ENCODE measurements around the gene MAP1LC3B2.
"Not testable (repeated sequence)": the region's sequence is repeated elsewhere in the genome, so short reads cannot be mapped to it uniquely, and the experiment has no call there.

The MAP1LC3B2 gene

GRCh38 chr12:116556964-116557698, 2.0 kb upstream of the MAP1LC3B2 start:
- no peak for DNase-seq (ENCODE audit: low read depth in 4 of 4, low spot score in 1 of 4)

- DNase-seq (ENCODE audit: low read depth in 4 of 4, low spot score in 1 of 4) = no peak
Observed at GRCh38 chr12:116558280-116559161, 660 bp upstream of the MAP1LC3B2 start.

- no peak for DNase-seq (ENCODE audit: low read depth in 4 of 4, low spot score in 1 of 4)
Observed at GRCh38 chr12:116561181-116561821, 2.1 kb downstream of the MAP1LC3B2 start.

GRCh38 chr12:116562090-116562489, 2.9 kb downstream of the MAP1LC3B2 start:
- no peak for DNase-seq (ENCODE audit: low read depth in 4 of 4, low spot score in 1 of 4)

- DNase-seq (ENCODE audit: low read depth in 4 of 4, low spot score in 1 of 4) = no peak
Observed at GRCh38 chr12:116563262-116563661, 4.1 kb downstream of the MAP1LC3B2 start.

- no peak for DNase-seq (ENCODE audit: low read depth in 4 of 4, low spot score in 1 of 4)
Observed at GRCh38 chr12:116564080-116564479, 4.9 kb downstream of the MAP1LC3B2 start.

- not testable (repeated sequence) for DNase-seq (ENCODE audit: low read depth in 4 of 4, low spot score in 1 of 4)
Observed at GRCh38 chr12:116565221-116565620, 6.0 kb downstream of the MAP1LC3B2 start.

- DNase-seq (ENCODE audit: low read depth in 4 of 4, low spot score in 1 of 4) = no peak
Observed at GRCh38 chr12:116565963-116566362, 6.8 kb downstream of the MAP1LC3B2 start.

GRCh38 chr12:116568203-116568602, 9.0 kb downstream of the MAP1LC3B2 start:
- DNase-seq (ENCODE audit: low read depth in 4 of 4, low spot score in 1 of 4) = no peak

GRCh38 chr12:116571089-116571488, 11.9 kb downstream of the MAP1LC3B2 start:
- DNase-seq (ENCODE audit: low read depth in 4 of 4, low spot score in 1 of 4) = no peak

GRCh38 chr12:116573776-116574175, 14.6 kb downstream of the MAP1LC3B2 start:
- no peak for DNase-seq (ENCODE audit: low read depth in 4 of 4, low spot score in 1 of 4)

GRCh38 chr12:116575754-116576153, 16.6 kb downstream of the MAP1LC3B2 start:
- not testable (repeated sequence) for DNase-seq (ENCODE audit: low read depth in 4 of 4, low spot score in 1 of 4)

GRCh38 chr12:116577154-116577561, 18.0 kb downstream of the MAP1LC3B2 start:
- no peak for DNase-seq (ENCODE audit: low read depth in 4 of 4, low spot score in 1 of 4)

GRCh38 chr12:116578051-116578450, 18.9 kb downstream of the MAP1LC3B2 start:
- no peak for DNase-seq (ENCODE audit: low read depth in 4 of 4, low spot score in 1 of 4)

GRCh38 chr12:116582610-116583009, 23.4 kb downstream of the MAP1LC3B2 start:
- DNase-seq (ENCODE audit: low read depth in 4 of 4, low spot score in 1 of 4) = no peak

GRCh38 chr12:116583129-116583694, 24.0 kb downstream of the MAP1LC3B2 start:
- DNase-seq (ENCODE audit: low read depth in 4 of 4, low spot score in 1 of 4) = no peak

GRCh38 chr12:116587270-116587669, 28.1 kb downstream of the MAP1LC3B2 start:
- DNase-seq (ENCODE audit: low read depth in 4 of 4, low spot score in 1 of 4) = no peak

GRCh38 chr12:116588390-116589028, 29.3 kb downstream of the MAP1LC3B2 start:
- DNase-seq (ENCODE audit: low read depth in 4 of 4, low spot score in 1 of 4) = no peak

- DNase-seq (ENCODE audit: low read depth in 4 of 4, low spot score in 1 of 4) = no peak
Observed at GRCh38 chr12:116589581-116589980, 30.4 kb downstream of the MAP1LC3B2 start.

- DNase-seq (ENCODE audit: low read depth in 4 of 4, low spot score in 1 of 4) = no peak
Observed at GRCh38 chr12:116590561-116590960, 31.4 kb downstream of the MAP1LC3B2 start.

All from stimulated activated CD4-positive, alpha-beta T cell treated with anti-CD3 and anti-CD28 coated beads, Interleukin-1b, Interleukin-23, amount 100 ng/mL, for 24 hours (primary cell).